Muscle of arm (tissue), 12 donors: ENCODE data around the gene GJC1. TPM values are rescaled to one million over a fixed set of nuclear protein-coding genes. Genes with fewer than 3 reads are reported as not detected.
"Not testable (repeated sequence)": the region's sequence is repeated elsewhere in the genome, so short reads cannot be mapped to it uniquely, and the experiment has no call there.

Experiments
- DNase-seq: peaks from one replicate; pipeline ENCODE4 v3.0.0-alpha.2; 2013
- polyA plus RNA-seq, 12 donors: library from polyadenylated mRNA; unstranded; fragments of 120-200 nt; gene quantifications; one replicate each; pipeline ENCODE4 v1.2.1, GENCODE V29; 2013; ENCODE audit not compliant: insufficient read length in 12 of 12

The GJC1 gene
- polyA plus RNA-seq, 12 donors = 16.3 to 32.0 (median 21.9) TPM; not detected in 1

- DNase-seq = no peak
These were observed 18.2 kb upstream of the GJC1 start for GRCh38 chr17:44848257-44848795.

GRCh38 chr17:44847586-44847985 lies 17.5 kb upstream of the GJC1 start, which contains the start of gene HIGD1B:
Gene HIGD1B, plus strand, starts transcription at chr17:44847883. Its CDS starts 270 bp downstream, at chr17:44848153.
- peak; percentile 46 for DNase-seq

GRCh38 chr17:44846206-44846605 lies 16.1 kb upstream of the GJC1 start:
- no peak for DNase-seq

GRCh38 chr17:44844390-44844830 lies 14.3 kb upstream of the GJC1 start:
- no peak for DNase-seq

- no peak for DNase-seq
These were observed 12.7 kb upstream of the GJC1 start for GRCh38 chr17:44842748-44843147.

- DNase-seq = no peak
These were observed 10.8 kb upstream of the GJC1 start for GRCh38 chr17:44840936-44841335.

- no peak for DNase-seq
These were observed 10.2 kb upstream of the GJC1 start for GRCh38 chr17:44840274-44840673.

- DNase-seq = no peak
These were observed 7.1 kb upstream of the GJC1 start for GRCh38 chr17:44837196-44837595.

GRCh38 chr17:44832805-44833204 lies 2.7 kb upstream of the GJC1 start:
- no peak for DNase-seq

- no peak for DNase-seq
These were observed 1.3 kb upstream of the GJC1 start for GRCh38 chr17:44831371-44831770.

- no peak for DNase-seq
These were observed 537 bp upstream of the GJC1 start for GRCh38 chr17:44830359-44831288.

GRCh38 chr17:44828919-44829522 lies 1.1 kb downstream of the GJC1 start:
- DNase-seq = no peak

GRCh38 chr17:44827863-44828262 lies 2.2 kb downstream of the GJC1 start:
- no peak for DNase-seq

GRCh38 chr17:44826123-44826790 lies 3.8 kb downstream of the GJC1 start:
- no peak for DNase-seq

- DNase-seq = not testable (repeated sequence)
These were observed 4.9 kb downstream of the GJC1 start for GRCh38 chr17:44825236-44825635.

- DNase-seq = no peak
These were observed 9.4 kb downstream of the GJC1 start for GRCh38 chr17:44820631-44821212.

GRCh38 chr17:44818508-44818907 lies 11.6 kb downstream of the GJC1 start:
- DNase-seq = not testable (repeated sequence)

GRCh38 chr17:44812263-44812662 lies 17.8 kb downstream of the GJC1 start:
- no peak for DNase-seq

GRCh38 chr17:44808656-44809388 lies 21.3 kb downstream of the GJC1 start:
- DNase-seq = not testable (repeated sequence)

GRCh38 chr17:44808156-44808555 lies 21.9 kb downstream of the GJC1 start:
- DNase-seq = no peak

GRCh38 chr17:44807817-44808155 lies 22.3 kb downstream of the GJC1 start:
- no peak for DNase-seq
